A549 (cell line): Measurements from ENCODE around the gene NFASC. TPM values are rescaled to one million over a fixed set of nuclear protein-coding genes. Genes with fewer than 3 reads are reported as not detected.

Source experiments
- ATAC-seq, 2 experiments: fragments of 200-7000 bp in 1 of 2; fragments of >200 bp in 1 of 2; cut with Nextera tagmentation in 1 of 2; cut with Tn5 transposase in 1 of 2; 3 replicates each; pipeline versions ENCODE4 v1.8.0 to v1.9.1; 2018 to 2020; ENCODE audit warnings: mild to moderate bottlenecking in 1 of 2, moderate library complexity in 1 of 2
- CTCF ChIA-PET: fragments of 300-600 bp; sonication (Branson Sonifier 250); formaldehyde crosslinking; extraction: SDS; loops from one replicate; lab custom pipeline; 2021; ENCODE audit warnings: antibody characterized with exemption, inconsistent platforms; lab: Yijun Ruan, JAX
- POLR2A ChIA-PET: fragments of 350-600 bp; formaldehyde crosslinking; extraction: SDS; loops from one replicate; lab custom pipeline; 2021; ENCODE audit warnings: antibody characterized with exemption, inconsistent platforms; lab: Yijun Ruan, JAX
- DNase-seq, 2 experiments: peaks; one replicate each; pipeline versions ENCODE4 v3.0.0 to v3.0.0-alpha.2; 2011 to 2016; ENCODE audit warnings: low read depth in 1 of 2, low spot score in 1 of 2
- FAIRE-seq: peaks from 2 replicates; lab custom pipeline; 2011; peaks lifted over from hg19 to GRCh38; lab: Jason Lieb, UNC
- H3K27ac ChIP-seq, 2 experiments: fragments of >200 bp; sonication (Bioruptor Twin); formaldehyde crosslinking; 3 replicates each; pipeline ENCODE4 v1.5.1; 2016 to 2017
- H3K4me1 ChIP-seq: fragments of >200 bp; sonication (Bioruptor Twin); formaldehyde crosslinking; 3 replicates; pipeline ENCODE4 v1.6.1; 2016
- H3K4me2 ChIP-seq: fragments of >200 bp; sonication (Bioruptor Twin); formaldehyde crosslinking; 3 replicates; pipeline ENCODE4 v1.6.1; 2016
- H3K4me3 ChIP-seq: fragments of >200 bp; sonication (Bioruptor Twin); formaldehyde crosslinking; 3 replicates; pipeline ENCODE4 v1.5.1; 2016
- H3K9me3 ChIP-seq: fragments of >200 bp; sonication (Bioruptor Twin); formaldehyde crosslinking; 3 replicates; pipeline ENCODE4 v1.6.1; 2016
- BHLHE40 ChIP-seq: IDR thresholded peaks from 2 replicates; pipeline ENCODE4 v1.6.1; 2012; ENCODE audit warnings: low read depth, low read length, inconsistent platforms
- CBX2 ChIP-seq: fragments of 200-600 bp; sonication (generic); IDR thresholded peaks from 2 replicates; pipeline ENCODE4 v1.6.1; 2016; ENCODE audit warnings: low read depth, mild to moderate bottlenecking, borderline replicate concordance
- CBX8 ChIP-seq: fragments of 200-600 bp; sonication (generic); IDR thresholded peaks from 2 replicates; pipeline ENCODE4 v1.6.1; 2016
- EHF ChIP-seq: fragments of 250-450 bp; sonication (Bioruptor Pico); IDR thresholded peaks from 2 replicates; pipeline ENCODE4 v1.5.0; 2020; ENCODE audit warnings: mild to moderate bottlenecking
- FOSL2 ChIP-seq, 2 experiments: fragments of 450-650 bp in 1 of 2; fragments of >200 bp in 1 of 2; sonication (Bioruptor Twin) in 1 of 2; formaldehyde crosslinking; IDR thresholded peaks; 2 replicates each; pipeline versions ENCODE4 v1.5.0 to v1.6.1; 2016 to 2020; ENCODE audit warnings: mild to moderate bottlenecking in 1 of 2, moderate library complexity in 1 of 2
- FOXS1 ChIP-seq: fragments of 250-450 bp; sonication (Bioruptor Pico); IDR thresholded peaks from 2 replicates; pipeline ENCODE4 v1.5.0; 2020; ENCODE audit warnings: mild to moderate bottlenecking, moderate library complexity
- HEYL ChIP-seq: fragments of 250-450 bp; sonication (Bioruptor Pico); IDR thresholded peaks from 2 replicates; pipeline ENCODE4 v1.8.0; 2021; ENCODE audit warnings: mild to moderate bottlenecking, moderate library complexity
- HOXA7 ChIP-seq: fragments of 250-450 bp; sonication (Bioruptor Pico); IDR thresholded peaks from 2 replicates; pipeline ENCODE4 v1.5.0; 2020; ENCODE audit warnings: mild to moderate bottlenecking, moderate library complexity
- HOXB13 ChIP-seq: fragments of 250-450 bp; sonication (Bioruptor Pico); IDR thresholded peaks from 2 replicates; pipeline ENCODE4 v1.5.0; 2020; ENCODE audit warnings: low read depth, mild to moderate bottlenecking, moderate library complexity
- HOXB5 ChIP-seq: fragments of 250-450 bp; sonication (Bioruptor Pico); IDR thresholded peaks from 2 replicates; pipeline ENCODE4 v1.5.0; 2020; ENCODE audit warnings: mild to moderate bottlenecking, moderate library complexity
- JUNB ChIP-seq: fragments of >200 bp; sonication (Bioruptor Twin); formaldehyde crosslinking; IDR thresholded peaks from 2 replicates; pipeline ENCODE4 v1.6.1; 2016
- NPAS2 ChIP-seq: fragments of 250-450 bp; sonication (Bioruptor Pico); IDR thresholded peaks from 2 replicates; pipeline ENCODE4 v1.8.0; 2022; ENCODE audit warnings: mild to moderate bottlenecking, moderate library complexity, borderline replicate concordance
- PHF8 ChIP-seq: fragments of 200-600 bp; sonication (generic); IDR thresholded peaks from 2 replicates; pipeline ENCODE4 v1.6.1; 2016; ENCODE audit warnings: low read depth, mild to moderate bottlenecking, antibody characterized with exemption, moderate library complexity, borderline replicate concordance
- POLR2A ChIP-seq: IDR thresholded peaks from 2 replicates; pipeline ENCODE4 v1.6.1; 2012; ENCODE audit warnings: mild to moderate bottlenecking, low read length
- RAD21 ChIP-seq, 2 experiments: fragments of >200 bp in 1 of 2; sonication (Bioruptor Twin) in 1 of 2; formaldehyde crosslinking in 1 of 2; IDR thresholded peaks in 1 of 2; conservative IDR thresholded peaks in 1 of 2; 2 replicates in 1 of 2; 3 replicates in 1 of 2; pipeline ENCODE4 v1.6.1; 2012 to 2018; ENCODE audit warnings: inconsistent platforms in 1 of 2
- RFX5 ChIP-seq: fragments of 450-650 bp; IDR thresholded peaks from 2 replicates; pipeline ENCODE4 v1.7.1; 2014; ENCODE audit warnings: antibody characterized with exemption, mild to moderate bottlenecking, moderate library complexity
- RNF2 ChIP-seq: fragments of 200-600 bp; sonication (generic); IDR thresholded peaks from 2 replicates; pipeline ENCODE4 v1.6.1; 2016; ENCODE audit warnings: low read depth, mild to moderate bottlenecking, antibody characterized with exemption, moderate library complexity, borderline replicate concordance
- SMC3 ChIP-seq: fragments of >200 bp; sonication (Bioruptor Twin); formaldehyde crosslinking; IDR thresholded peaks from 3 replicates; pipeline ENCODE4 v1.6.1; 2018; ENCODE audit warnings: inconsistent platforms
- TP53 ChIP-seq: fragments of 250-450 bp; sonication (Bioruptor Pico); IDR thresholded peaks from 2 replicates; pipeline ENCODE4 v1.5.0; 2021; ENCODE audit warnings: mild to moderate bottlenecking, moderate library complexity
- ZC3H11A ChIP-seq: fragments of 450-650 bp; IDR thresholded peaks from 2 replicates; pipeline ENCODE4 v1.6.1; 2014; ENCODE audit warnings: antibody characterized with exemption, mild to moderate bottlenecking
- ZFP36 ChIP-seq: fragments of 450-650 bp; IDR thresholded peaks from 2 replicates; pipeline ENCODE4 v1.6.1; 2014; ENCODE audit warnings: borderline replicate concordance; ENCODE audit not compliant: partially characterized antibody
- WGBS: methylation state at CpG from one replicate; pipeline ENCODE4 v1.1.6; 2017; ENCODE audit errors: missing lambda C conversion rate; 5-methylcytosine and 5-hydroxymethylcytosine counted together
- polyA minus RNA-seq: library from RNA; depleted of rRNA, polyadenylated mRNA; stranded (reverse); fragments of >200 nt; gene quantifications from 2 replicates; pipeline ENCODE4 v1.2.3, GENCODE V29; 2011; rRNA and poly(A)+ RNA removed
- polyA plus RNA-seq, 4 experiments: library from polyadenylated mRNA; depleted of rRNA in 3 of 4; stranded (reverse); fragments of >200 nt; fragmentation: RNase III in 1 of 4; extraction: RNeasy Plus Mini Kit Qiagen cat#74134 plus additional on column Dnase treatment in 1 of 4; gene quantifications; 2 replicates in 3 of 4; 3 replicates in 1 of 4; pipeline ENCODE4 v1.2.3, GENCODE V29; 2011 to 2017
- TF ChIP-seq, protein P1 (sequence below): fragments of 450-650 bp; IDR thresholded peaks from 2 replicates; pipeline ENCODE4 v1.6.1; 2014; ENCODE audit warnings: antibody characterized with exemption
- TF ChIP-seq, protein P2 (sequence below): fragments of >200 bp; sonication (Bioruptor Twin); formaldehyde crosslinking; IDR thresholded peaks from 3 replicates; pipeline ENCODE4 v1.5.1; 2016
- TF ChIP-seq, protein P3 (sequence below): IDR thresholded peaks from 2 replicates; pipeline ENCODE4 v1.6.1; 2012
- TF ChIP-seq, protein P4 (sequence below): fragments of >200 bp; sonication (Bioruptor Twin); formaldehyde crosslinking; IDR thresholded peaks from 3 replicates; pipeline ENCODE4 v1.6.1; 2016
- TF ChIP-seq, protein P5 (sequence below): fragments of 250-450 bp; sonication (Bioruptor Pico); IDR thresholded peaks from 2 replicates; pipeline ENCODE4 v1.5.0; 2021; ENCODE audit warnings: mild to moderate bottlenecking, moderate library complexity, borderline replicate concordance
- TF ChIP-seq, protein P6 (sequence below): fragments of 250-450 bp; sonication (Bioruptor Pico); IDR thresholded peaks from 2 replicates; pipeline ENCODE4 v1.5.0; 2020; ENCODE audit warnings: low read depth, mild to moderate bottlenecking, moderate library complexity
- TF ChIP-seq, protein P7 (sequence below): IDR thresholded peaks from 2 replicates; pipeline ENCODE4 v1.6.1; 2012

NFASC gene
- polyA plus RNA-seq (2011; rRNA removed) (0.21 and 0.27 TPM in 2 replicates), polyA plus RNA-seq (2017; fragmentation: RNase III; extraction: RNeasy Plus Mini Kit Qiagen cat#74134 plus additional on column Dnase treatment) (0.39 to 0.51 TPM (median 0.45 TPM) in 3 replicates), polyA minus RNA-seq (0.34 and 0.58 TPM in 2 replicates)
- polyA plus RNA-seq (2012; cell fraction: cytosol; rRNA removed): 0.29 and 0.35 TPM in 2 replicates
- polyA plus RNA-seq (2012; cell fraction: nucleus; rRNA removed): 0.65 and 0.79 TPM in 2 replicates

DNA sequence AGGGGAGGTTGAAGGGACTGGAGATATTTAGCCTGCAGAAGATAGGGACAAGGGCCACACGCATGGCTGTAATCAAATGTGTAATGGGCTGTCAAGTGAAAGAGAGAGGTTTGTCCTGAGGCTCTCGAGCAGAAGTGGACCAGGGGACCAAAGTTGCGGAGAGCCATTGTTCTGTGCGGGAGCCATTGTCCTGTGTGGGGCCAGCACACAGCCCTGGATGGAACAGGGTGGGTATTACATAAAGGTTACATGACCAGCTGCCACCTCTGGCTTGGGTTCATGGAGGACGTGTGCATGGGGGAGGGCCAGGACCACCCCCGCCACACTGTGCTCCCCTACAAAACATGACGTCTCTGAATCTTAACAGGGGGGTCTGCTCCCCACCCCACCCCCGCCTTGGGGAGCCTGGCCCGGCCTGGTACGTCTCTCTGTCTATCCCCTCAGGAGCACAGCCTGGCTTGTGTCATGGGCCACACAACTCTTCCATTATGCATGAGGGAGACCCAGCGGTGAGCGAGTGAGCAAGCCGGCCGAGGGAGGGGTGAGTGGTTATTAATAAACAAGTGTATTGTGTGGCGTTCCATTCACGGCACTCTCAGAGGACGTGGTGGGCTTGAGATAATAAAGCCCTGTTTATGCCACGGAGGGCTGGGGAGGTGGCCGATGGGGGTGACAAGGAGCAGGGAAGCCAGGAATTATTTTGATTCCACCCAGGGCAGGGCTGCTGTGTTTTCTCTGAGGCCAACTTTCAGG is at the start of gene NFASC:
TSS of gene NFASC (plus strand) at position 703 of the 753 bp plus-strand sequence. CDS start 73,454 bp downstream, outside the sequence.
- no peak for FAIRE-seq
- no peak for TF ChIP-seq PHF8
- TF ChIP-seq, protein P1, sequence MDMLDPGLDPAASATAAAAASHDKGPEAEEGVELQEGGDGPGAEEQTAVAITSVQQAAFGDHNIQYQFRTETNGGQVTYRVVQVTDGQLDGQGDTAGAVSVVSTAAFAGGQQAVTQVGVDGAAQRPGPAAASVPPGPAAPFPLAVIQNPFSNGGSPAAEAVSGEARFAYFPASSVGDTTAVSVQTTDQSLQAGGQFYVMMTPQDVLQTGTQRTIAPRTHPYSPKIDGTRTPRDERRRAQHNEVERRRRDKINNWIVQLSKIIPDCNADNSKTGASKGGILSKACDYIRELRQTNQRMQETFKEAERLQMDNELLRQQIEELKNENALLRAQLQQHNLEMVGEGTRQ: no peak
- no peak for TF ChIP-seq CBX8
- TF ChIP-seq TP53 (CRISPR knock-in tag): no peak
- TF ChIP-seq RFX5: no peak
- TF ChIP-seq FOSL2 (IDR thresholded peaks at IDR 0.05): no peak
- no peak for TF ChIP-seq FOSL2 (CRISPR knock-in tag; IDR thresholded peaks at IDR 0.05)
- no peak for TF ChIP-seq EHF (CRISPR knock-in tag)
- TF ChIP-seq POLR2A: no peak
- TF ChIP-seq FOXS1 (CRISPR knock-in tag): no peak
- no peak for TF ChIP-seq JUNB
- TF ChIP-seq, protein P2, sequence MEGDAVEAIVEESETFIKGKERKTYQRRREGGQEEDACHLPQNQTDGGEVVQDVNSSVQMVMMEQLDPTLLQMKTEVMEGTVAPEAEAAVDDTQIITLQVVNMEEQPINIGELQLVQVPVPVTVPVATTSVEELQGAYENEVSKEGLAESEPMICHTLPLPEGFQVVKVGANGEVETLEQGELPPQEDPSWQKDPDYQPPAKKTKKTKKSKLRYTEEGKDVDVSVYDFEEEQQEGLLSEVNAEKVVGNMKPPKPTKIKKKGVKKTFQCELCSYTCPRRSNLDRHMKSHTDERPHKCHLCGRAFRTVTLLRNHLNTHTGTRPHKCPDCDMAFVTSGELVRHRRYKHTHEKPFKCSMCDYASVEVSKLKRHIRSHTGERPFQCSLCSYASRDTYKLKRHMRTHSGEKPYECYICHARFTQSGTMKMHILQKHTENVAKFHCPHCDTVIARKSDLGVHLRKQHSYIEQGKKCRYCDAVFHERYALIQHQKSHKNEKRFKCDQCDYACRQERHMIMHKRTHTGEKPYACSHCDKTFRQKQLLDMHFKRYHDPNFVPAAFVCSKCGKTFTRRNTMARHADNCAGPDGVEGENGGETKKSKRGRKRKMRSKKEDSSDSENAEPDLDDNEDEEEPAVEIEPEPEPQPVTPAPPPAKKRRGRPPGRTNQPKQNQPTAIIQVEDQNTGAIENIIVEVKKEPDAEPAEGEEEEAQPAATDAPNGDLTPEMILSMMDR: no peak
- TF ChIP-seq RNF2: no peak
- TF ChIP-seq HOXB13: no peak
- TF ChIP-seq ZC3H11A: no peak
- TF ChIP-seq HOXA7 (CRISPR knock-in tag): no peak
- TF ChIP-seq SMC3: no peak
- no peak for TF ChIP-seq RAD21 (conservative IDR thresholded peaks at IDR 0.05 in 1 of 2, IDR thresholded peaks at IDR 0.05 in 1 of 2)
- no peak for TF ChIP-seq HOXB5
- TF ChIP-seq ZFP36: no peak
- TF ChIP-seq CBX2: no peak
- TF ChIP-seq, all 56 proteins: peak for 0
- no peak within 1 kb of the TSS for H3K4me3 ChIP-seq
- POLR2A ChIA-PET: no interaction called here
- no peaks in the 10 kb centered on the region for H3K4me1 ChIP-seq
- no peaks in the 10 kb centered on the region for H3K9me3 ChIP-seq
- DNase-seq (no peak), ATAC-seq (no peak)
- H3K27ac ChIP-seq: no peak within 1 kb of the TSS
- 56% methylated on average over 16 of the region's 19 CpGs for WGBS
- H3K4me2 ChIP-seq: no peak within 1 kb of the TSS
- CTCF ChIA-PET: no interaction called here

DNA sequence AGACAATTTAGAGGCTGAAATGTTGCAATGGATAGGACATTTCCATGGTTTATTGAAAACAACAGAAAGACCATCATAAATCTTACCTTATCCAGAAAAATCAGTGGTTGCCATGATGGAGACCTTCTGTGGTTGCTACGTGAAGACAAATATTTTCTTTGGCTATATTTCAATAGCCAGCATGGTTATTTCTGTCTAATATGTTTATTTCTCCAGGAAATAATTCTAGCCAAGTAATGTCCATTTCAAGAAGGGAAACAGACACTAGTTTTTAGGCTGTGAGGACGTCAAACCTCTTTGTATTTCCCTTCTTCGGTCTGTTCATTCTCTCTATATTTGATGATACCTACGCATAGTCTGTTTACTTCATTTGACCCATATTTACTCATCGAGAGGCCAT is 49.2 kb upstream of the NFASC start:
- ChIA-PET POLR2A (no interaction called here), CTCF (interaction anchor here (1.0 to 19.3 kb wide), 6 partner anchors 10 to 256 kb away, joined by 3 to 272 read pairs (median 8); no protein-coding TSS in a partner anchor)
- no peak for DNase-seq
- no peaks in the 10 kb centered on the region for H3K9me3 ChIP-seq
- H3K4me2 ChIP-seq: no peak overlapping the region
- no peak overlapping the region for H3K4me3 ChIP-seq
- 29% methylated on average over 5 of the region's 5 CpGs for WGBS
- no peak for ATAC-seq
- FAIRE-seq: no peak
- no peak overlapping the region for H3K27ac ChIP-seq
- H3K4me1 ChIP-seq: no peaks in the 10 kb centered on the region
- TF ChIP-seq HEYL (CRISPR knock-in tag): no peak
- TF ChIP-seq, protein P1: no peak
- TF ChIP-seq, protein P3, sequence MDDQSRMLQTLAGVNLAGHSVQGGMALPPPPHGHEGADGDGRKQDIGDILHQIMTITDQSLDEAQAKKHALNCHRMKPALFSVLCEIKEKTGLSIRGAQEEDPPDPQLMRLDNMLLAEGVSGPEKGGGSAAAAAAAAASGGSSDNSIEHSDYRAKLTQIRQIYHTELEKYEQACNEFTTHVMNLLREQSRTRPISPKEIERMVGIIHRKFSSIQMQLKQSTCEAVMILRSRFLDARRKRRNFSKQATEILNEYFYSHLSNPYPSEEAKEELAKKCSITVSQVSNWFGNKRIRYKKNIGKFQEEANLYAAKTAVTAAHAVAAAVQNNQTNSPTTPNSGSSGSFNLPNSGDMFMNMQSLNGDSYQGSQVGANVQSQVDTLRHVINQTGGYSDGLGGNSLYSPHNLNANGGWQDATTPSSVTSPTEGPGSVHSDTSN: no peak
- TF ChIP-seq, protein P4, sequence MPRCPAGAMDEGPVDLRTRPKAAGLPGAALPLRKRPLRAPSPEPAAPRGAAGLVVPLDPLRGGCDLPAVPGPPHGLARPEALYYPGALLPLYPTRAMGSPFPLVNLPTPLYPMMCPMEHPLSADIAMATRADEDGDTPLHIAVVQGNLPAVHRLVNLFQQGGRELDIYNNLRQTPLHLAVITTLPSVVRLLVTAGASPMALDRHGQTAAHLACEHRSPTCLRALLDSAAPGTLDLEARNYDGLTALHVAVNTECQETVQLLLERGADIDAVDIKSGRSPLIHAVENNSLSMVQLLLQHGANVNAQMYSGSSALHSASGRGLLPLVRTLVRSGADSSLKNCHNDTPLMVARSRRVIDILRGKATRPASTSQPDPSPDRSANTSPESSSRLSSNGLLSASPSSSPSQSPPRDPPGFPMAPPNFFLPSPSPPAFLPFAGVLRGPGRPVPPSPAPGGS: no peak
- TF ChIP-seq, protein P5, sequence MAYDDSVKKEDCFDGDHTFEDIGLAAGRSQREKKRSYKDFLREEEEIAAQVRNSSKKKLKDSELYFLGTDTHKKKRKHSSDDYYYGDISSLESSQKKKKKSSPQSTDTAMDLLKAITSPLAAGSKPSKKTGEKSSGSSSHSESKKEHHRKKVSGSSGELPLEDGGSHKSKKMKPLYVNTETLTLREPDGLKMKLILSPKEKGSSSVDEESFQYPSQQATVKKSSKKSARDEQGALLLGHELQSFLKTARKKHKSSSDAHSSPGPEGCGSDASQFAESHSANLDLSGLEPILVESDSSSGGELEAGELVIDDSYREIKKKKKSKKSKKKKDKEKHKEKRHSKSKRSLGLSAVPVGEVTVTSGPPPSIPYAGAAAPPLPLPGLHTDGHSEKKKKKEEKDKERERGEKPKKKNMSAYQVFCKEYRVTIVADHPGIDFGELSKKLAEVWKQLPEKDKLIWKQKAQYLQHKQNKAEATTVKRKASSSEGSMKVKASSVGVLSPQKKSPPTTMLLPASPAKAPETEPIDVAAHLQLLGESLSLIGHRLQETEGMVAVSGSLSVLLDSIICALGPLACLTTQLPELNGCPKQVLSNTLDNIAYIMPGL (CRISPR knock-in tag): no peak
- TF ChIP-seq BHLHE40: no peak
- TF ChIP-seq, protein P6, sequence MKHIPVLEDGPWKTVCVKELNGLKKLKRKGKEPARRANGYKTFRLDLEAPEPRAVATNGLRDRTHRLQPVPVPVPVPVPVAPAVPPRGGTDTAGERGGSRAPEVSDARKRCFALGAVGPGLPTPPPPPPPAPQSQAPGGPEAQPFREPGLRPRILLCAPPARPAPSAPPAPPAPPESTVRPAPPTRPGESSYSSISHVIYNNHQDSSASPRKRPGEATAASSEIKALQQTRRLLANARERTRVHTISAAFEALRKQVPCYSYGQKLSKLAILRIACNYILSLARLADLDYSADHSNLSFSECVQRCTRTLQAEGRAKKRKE (CRISPR knock-in tag): no peak
- TF ChIP-seq, protein P7, sequence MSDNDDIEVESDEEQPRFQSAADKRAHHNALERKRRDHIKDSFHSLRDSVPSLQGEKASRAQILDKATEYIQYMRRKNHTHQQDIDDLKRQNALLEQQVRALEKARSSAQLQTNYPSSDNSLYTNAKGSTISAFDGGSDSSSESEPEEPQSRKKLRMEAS: no peak
- no peak for TF ChIP-seq NPAS2 (CRISPR knock-in tag)
